H9 (cell line): ENCODE measurements around the gene CDK17. TPM values are rescaled to one million over a fixed set of nuclear protein-coding genes. Genes with fewer than 3 reads are reported as not detected.
A peak's percentile ranks its signal among the peaks of the same experiment; 100 is the strongest.

Experiments
- DNase-seq: peaks from one replicate; pipeline ENCODE4 v3.0.0-alpha.2; 2017
- H2AFZ ChIP-seq: one replicate; pipeline ENCODE4 v1.6.1; 2013; ENCODE audit warnings: mild to moderate bottlenecking, low read length, control low read depth, moderate library complexity
- H2AK5ac ChIP-seq: 2 replicates; pipeline ENCODE4 v1.6.1; 2013; ENCODE audit warnings: low read length, control low read depth, mixed read lengths; ENCODE audit not compliant: insufficient read length
- H2BK120ac ChIP-seq: one replicate; pipeline ENCODE4 v1.6.1; 2013; ENCODE audit warnings: low read depth, mild to moderate bottlenecking, low read length, control low read depth, inconsistent platforms; ENCODE audit not compliant: poor library complexity, severe bottlenecking
- H2BK12ac ChIP-seq: 2 replicates; pipeline ENCODE4 v1.6.1; 2013; ENCODE audit warnings: low read length, control low read depth, mixed read lengths, low read depth; ENCODE audit not compliant: insufficient read length
- H2BK15ac ChIP-seq: 2 replicates; pipeline ENCODE4 v1.6.1; 2013; ENCODE audit warnings: low read depth, low read length, control low read depth
- H2BK20ac ChIP-seq: one replicate; pipeline ENCODE4 v1.6.1; 2013; ENCODE audit warnings: low read depth, mild to moderate bottlenecking, low read length, control low read depth, inconsistent platforms; ENCODE audit not compliant: poor library complexity, severe bottlenecking
- H2BK5ac ChIP-seq: 2 replicates; pipeline ENCODE4 v1.6.1; 2013; ENCODE audit warnings: low read length, control low read depth, mixed read lengths; ENCODE audit not compliant: insufficient read length
- H3K14ac ChIP-seq: 2 replicates; pipeline ENCODE4 v1.6.1; 2013; ENCODE audit warnings: low read length, control low read depth; ENCODE audit not compliant: insufficient read depth
- H3K18ac ChIP-seq: 2 replicates; pipeline ENCODE4 v1.6.1; 2013; ENCODE audit warnings: low read depth, mild to moderate bottlenecking, mixed read lengths, low read length, control low read depth; ENCODE audit not compliant: insufficient read length
- H3K23ac ChIP-seq: 2 replicates; pipeline ENCODE4 v1.6.1; 2013; ENCODE audit warnings: low read length, control low read depth, mixed read lengths, low read depth; ENCODE audit not compliant: insufficient read length
- H3K23me2 ChIP-seq: 2 replicates; pipeline ENCODE4 v1.6.1; 2013; ENCODE audit warnings: low read depth, mild to moderate bottlenecking, mixed read lengths, low read length, control low read depth; ENCODE audit not compliant: insufficient read length, poor library complexity, severe bottlenecking
- H3K27ac ChIP-seq: 2 replicates; pipeline ENCODE4 v1.5.1; 2013; ENCODE audit warnings: low read length, control low read depth, mixed read lengths, low read depth; ENCODE audit not compliant: insufficient read length
- H3K27me3 ChIP-seq: 2 replicates; pipeline ENCODE4 v1.6.1; 2013; ENCODE audit warnings: low read length, control low read depth, inconsistent platforms; ENCODE audit not compliant: insufficient read depth
- H3K4ac ChIP-seq: 2 replicates; pipeline ENCODE4 v1.6.1; 2013; ENCODE audit warnings: low read depth, mild to moderate bottlenecking, control low read depth, inconsistent platforms, low read length, moderate library complexity
- H3K4me1 ChIP-seq: 2 replicates; pipeline ENCODE4 v1.6.1; 2013; ENCODE audit warnings: low read length, control low read depth, inconsistent platforms; ENCODE audit not compliant: insufficient read depth
- H3K4me2 ChIP-seq: 2 replicates; pipeline ENCODE4 v1.6.1; 2013; ENCODE audit warnings: low read length, control low read depth, mixed read lengths; ENCODE audit not compliant: insufficient read length, insufficient read depth
- H3K56ac ChIP-seq: 2 replicates; pipeline ENCODE4 v1.6.1; 2013; ENCODE audit warnings: low read depth, mild to moderate bottlenecking, mixed read lengths, low read length, control low read depth; ENCODE audit not compliant: insufficient read length
- H3K79me1 ChIP-seq: 2 replicates; pipeline ENCODE4 v1.6.1; 2013; ENCODE audit warnings: low read depth, mild to moderate bottlenecking, moderate library complexity, low read length, control low read depth, inconsistent platforms; ENCODE audit not compliant: insufficient read depth, poor library complexity, severe bottlenecking
- H3K79me2 ChIP-seq: 2 replicates; pipeline ENCODE4 v1.6.1; 2013; ENCODE audit warnings: low read length, control low read depth, inconsistent platforms; ENCODE audit not compliant: insufficient read depth
- H3K9ac ChIP-seq: 2 replicates; pipeline ENCODE4 v1.6.1; 2013; ENCODE audit warnings: low read length, control low read depth, mixed read lengths; ENCODE audit not compliant: insufficient read length; ENCODE audit errors: extremely low read depth
- H3K9me3 ChIP-seq: one replicate; pipeline ENCODE4 v1.6.1; 2013; ENCODE audit warnings: low read depth, low read length, inconsistent platforms; ENCODE audit not compliant: control insufficient read depth
- H3T11ph ChIP-seq: one replicate; pipeline ENCODE4 v1.6.1; 2013; ENCODE audit warnings: mild to moderate bottlenecking, low read length, control low read depth, inconsistent platforms
- H4K20me1 ChIP-seq: one replicate; pipeline ENCODE4 v1.6.1; 2013; ENCODE audit not compliant: control insufficient read depth, insufficient read length, insufficient read depth
- H4K5ac ChIP-seq: 2 replicates; pipeline ENCODE4 v1.6.1; 2013; ENCODE audit warnings: low read depth, mild to moderate bottlenecking, mixed read lengths, low read length, control low read depth; ENCODE audit not compliant: insufficient read length
- H4K8ac ChIP-seq: replicated peaks from 2 replicates; pipeline ENCODE4 v1.6.1; 2013; ENCODE audit warnings: low read length, control low read depth, mixed read lengths, low read depth; ENCODE audit not compliant: insufficient read length
- H4K91ac ChIP-seq: 2 replicates; pipeline ENCODE4 v1.6.1; 2013; ENCODE audit warnings: low read depth, mild to moderate bottlenecking, moderate library complexity, mixed read lengths, low read length, control low read depth; ENCODE audit not compliant: insufficient read length
- H3K27ac Mint-ChIP-seq, 3 experiments: 2 replicates in 2 of 3; 3 replicates in 1 of 3; pipeline ENCODE4 v1.8.0; 2020 to 2021; ENCODE audit warnings: mixed read lengths in 3 of 3, mild to moderate bottlenecking in 1 of 3, moderate library complexity in 1 of 3
- H3K27me3 Mint-ChIP-seq: 2 replicates; pipeline ENCODE4 v1.8.0; 2021; ENCODE audit warnings: low read depth, mild to moderate bottlenecking, moderate library complexity, mixed read lengths
- H3K36me3 Mint-ChIP-seq, 3 experiments: 2 replicates in 2 of 3; 3 replicates in 1 of 3; pipeline ENCODE4 v1.8.0; 2020 to 2021; ENCODE audit warnings: low read depth in 3 of 3, mixed read lengths in 3 of 3; ENCODE audit not compliant: insufficient read depth in 1 of 3
- H3K4me1 Mint-ChIP-seq, 2 experiments: 2 replicates each; pipeline ENCODE4 v1.8.0; 2020; ENCODE audit warnings: mixed read lengths in 2 of 2
- H3K4me3 Mint-ChIP-seq, 2 experiments: 2 replicates in 1 of 2; 3 replicates in 1 of 2; pipeline ENCODE4 v1.8.0; 2020 to 2021; ENCODE audit warnings: mild to moderate bottlenecking in 2 of 2, mixed read lengths in 2 of 2, moderate library complexity in 1 of 2
- H3K9me3 Mint-ChIP-seq, 2 experiments: 2 replicates in 1 of 2; 3 replicates in 1 of 2; pipeline ENCODE4 v1.8.0; 2020; ENCODE audit warnings: mild to moderate bottlenecking in 2 of 2, mixed read lengths in 2 of 2, moderate library complexity in 1 of 2
- CTCF ChIP-seq: fragments of 200-600 bp; sonication (generic); conservative IDR thresholded peaks from 3 replicates; pipeline ENCODE4 v1.8.0; 2021; ENCODE audit warnings: antibody characterized with exemption, mild to moderate bottlenecking
- total RNA-seq: library from RNA; stranded (reverse); gene quantifications from 2 replicates; pipeline ENCODE4 v1.2.1, GENCODE V29; 2021

The CDK17 gene
- total RNA-seq, 1 experiment from 2014 or later = 28.8 TPM

GRCh38 chr12:96303653-96304052, 96.6 kb downstream of the CDK17 start:
- H3K79me1 ChIP-seq = no peaks in the 10 kb centered on the region
- H3T11ph ChIP-seq = no peak overlapping the region
- H3K23ac ChIP-seq = no peak overlapping the region
- H3K23me2 ChIP-seq = no peaks in the 10 kb centered on the region
- H3K14ac ChIP-seq = no peak overlapping the region
- no peak overlapping the region for H3K4ac ChIP-seq
- no peaks in the 10 kb centered on the region for H3K27me3 Mint-ChIP-seq
- no peak overlapping the region for H2BK15ac ChIP-seq
- H3K9ac ChIP-seq = no peak overlapping the region
- no peak for TF ChIP-seq CTCF
- no peak overlapping the region for H2BK120ac ChIP-seq
- peaks cover 4 to 14% (median 6%) of the 10 kb centered on the region in 3 experiments; a peak in 6 of 7 replicates for H3K36me3 Mint-ChIP-seq
- no peaks in the 10 kb centered on the region for H3K79me2 ChIP-seq
- no peak overlapping the region for H3K4me2 ChIP-seq
- no peak overlapping the region for H2BK5ac ChIP-seq
- no peak overlapping the region for H3K56ac ChIP-seq
- no peaks in the 10 kb centered on the region for H3K27me3 ChIP-seq
- H4K5ac ChIP-seq = no peak overlapping the region
- no peak overlapping the region for H3K4me3 Mint-ChIP-seq
- H4K20me1 ChIP-seq = no peaks in the 10 kb centered on the region
- no peak overlapping the region for H4K8ac ChIP-seq
- H3K4me1 Mint-ChIP-seq = peaks cover 26 to 37% of the 10 kb centered on the region in 2 experiments
- H3K9me3 Mint-ChIP-seq = no peaks in the 10 kb centered on the region; a peak in 1 of 5 replicates
- no peak overlapping the region for H2BK20ac ChIP-seq
- H2AFZ ChIP-seq = no peak overlapping the region
- no peak overlapping the region for H4K91ac ChIP-seq
- H3K4me1 ChIP-seq = no peaks in the 10 kb centered on the region
- DNase-seq = no peak
- no peak overlapping the region for H2BK12ac ChIP-seq
- no peak overlapping the region for H3K27ac ChIP-seq
- H3K9me3 ChIP-seq = no peaks in the 10 kb centered on the region
- peak overlapping the region in 1 of 3 experiments; percentile 79; a peak in 1 of 7 replicates for H3K27ac Mint-ChIP-seq
- H3K18ac ChIP-seq = no peak overlapping the region
- H2AK5ac ChIP-seq = no peak overlapping the region
